H1 (cell line): Measurements from ENCODE around the gene EIF2B1. TPM values are rescaled to one million over a fixed set of nuclear protein-coding genes. Genes with fewer than 3 reads are reported as not detected.

Source experiments
- CEBPB ChIP-seq: IDR thresholded peaks from 2 replicates; pipeline ENCODE4 v1.6.1; 2012; ENCODE audit warnings: low read depth, low read length
- CHD2 ChIP-seq: IDR thresholded peaks from 2 replicates; pipeline ENCODE4 v1.6.1; 2012; ENCODE audit warnings: low read length, improper control_type of control experiment
- CREB1 ChIP-seq: IDR thresholded peaks from 2 replicates; pipeline ENCODE4 v1.6.1; 2012; ENCODE audit warnings: inconsistent platforms
- polyA plus RNA-seq, 7 experiments: library from polyadenylated mRNA; depleted of rRNA in 3 of 7; stranded (reverse) in 5 of 7; unstranded in 2 of 7; fragments of >200 nt in 5 of 7; fragments of 200-250 nt in 2 of 7; gene quantifications; 1 replicate in 5 of 7; 2 replicates in 1 of 7; 4 replicates in 1 of 7; pipeline versions ENCODE4 v1.2.1 to v1.2.3, GENCODE V29; 2011 to 2013; ENCODE audit warnings: missing spikeins in 2 of 7, mixed read lengths in 2 of 7
- total RNA-seq: library from RNA; stranded (reverse); fragmentation: NEBNext Ultra II Directional; extraction: Animal tissue kit (Norgen Biotek cat#: 25700); gene quantifications from 2 replicates; pipeline ENCODE4 v1.2.1, GENCODE V29; 2021

Gene EIF2B1
- total and polyA plus RNA-seq, 2 of the 8 experiments (the other 6 are each of a cell fraction or from before 2014, with no cell fraction given): 24.9 to 49.9 TPM

DNA sequence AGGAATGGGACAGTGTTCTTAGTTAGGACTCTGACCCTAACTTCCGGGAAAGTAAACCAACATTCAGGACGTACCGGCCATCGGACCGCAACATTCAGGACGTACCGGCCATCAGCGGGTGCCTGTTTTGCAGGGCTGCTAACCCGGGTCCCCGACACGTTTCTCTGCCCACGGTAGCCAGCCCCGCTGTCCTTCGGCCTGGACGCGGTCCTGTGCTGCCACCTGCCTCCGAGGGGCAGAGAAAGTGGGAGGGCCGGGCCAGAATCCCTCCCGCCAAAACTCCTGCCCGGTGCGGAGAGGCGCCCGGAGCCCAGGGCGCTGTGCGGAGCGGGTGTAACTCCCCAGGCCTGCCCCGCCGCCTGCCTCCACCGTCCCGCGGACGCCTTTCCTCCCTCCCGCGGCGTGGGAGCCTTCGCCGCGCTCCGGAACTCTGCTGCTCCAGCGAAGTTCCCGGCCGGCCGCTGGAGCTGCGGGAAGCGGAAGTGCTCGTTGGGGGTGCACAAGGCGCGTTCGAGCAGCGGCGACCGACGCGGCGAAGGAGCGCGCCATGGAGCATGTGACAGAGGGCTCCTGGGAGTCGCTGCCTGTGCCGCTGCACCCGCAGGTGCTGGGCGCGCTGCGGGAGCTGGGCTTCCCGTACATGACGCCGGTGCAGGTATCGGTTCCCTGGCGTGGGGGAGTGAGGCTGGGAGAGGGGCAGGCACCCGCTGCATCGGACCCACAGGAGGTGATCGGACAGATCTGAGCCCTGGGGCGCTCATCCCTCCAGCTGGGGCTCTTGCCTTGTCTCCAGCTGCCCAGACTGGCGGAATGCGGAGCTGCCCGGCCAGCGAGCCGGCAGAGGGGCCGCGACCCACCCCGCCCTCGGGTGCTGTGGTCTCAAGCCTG is 31.6 kb downstream of the EIF2B1 start, which contains the start of gene DDX55 (continued):
- TF ChIP-seq CREB1 (peak; percentile 96), CHD2 (no peak), CEBPB (no peak)
